HEK293 (cell line): ENCODE results near the gene HLA-DRB1.

Experiments
- CTCF ChIA-PET: fragments of 350-600 bp; formaldehyde crosslinking; extraction: SDS; loops from one replicate; lab custom pipeline; 2021; ENCODE audit warnings: antibody characterized with exemption; lab: Yijun Ruan, JAX
- POLR2A ChIA-PET: fragments of 300-600 bp; formaldehyde crosslinking; extraction: SDS; loops from one replicate; lab custom pipeline; 2020; ENCODE audit warnings: antibody characterized with exemption, inconsistent platforms; lab: Yijun Ruan, JAX
- H3K27ac ChIP-seq: fragments of 200-500 bp; sonication (Bioruptor generic); 2 replicates; pipeline ENCODE4 v1.5.1; 2014; ENCODE audit warnings: low read depth, low read length, control low read depth, inconsistent platforms; ENCODE audit errors: extremely low read depth
- H3K36me3 ChIP-seq, 2 experiments: fragments of 200-500 bp in 1 of 2; sonication (Bioruptor generic) in 1 of 2; 1 replicate in 1 of 2; 2 replicates in 1 of 2; pipeline ENCODE4 v1.5.1; 2014 to 2017; ENCODE audit warnings: inconsistent platforms in 2 of 2, low read length in 2 of 2; ENCODE audit not compliant: control insufficient read depth in 2 of 2, insufficient read depth in 1 of 2
- H3K4me1 ChIP-seq: fragments of 200-500 bp; sonication (Bioruptor generic); 2 replicates; pipeline ENCODE4 v1.5.1; 2014; ENCODE audit warnings: mild to moderate bottlenecking, low read length, inconsistent platforms; ENCODE audit not compliant: control insufficient read depth, insufficient read depth
- H3K4me3 ChIP-seq: 2 replicates; pipeline ENCODE4 v1.5.1; 2011; ENCODE audit warnings: low read depth, mild to moderate bottlenecking, control low read depth, low read length, moderate library complexity
- H3K9me3 ChIP-seq: fragments of 200-500 bp; sonication (Bioruptor generic); 2 replicates; pipeline ENCODE4 v1.5.1; 2014; ENCODE audit warnings: low read depth, low read length, inconsistent platforms; ENCODE audit not compliant: control insufficient read depth, insufficient read depth
- CTCF ChIP-seq: fragments of 450-650 bp; formaldehyde crosslinking; IDR thresholded peaks from 2 replicates; pipeline ENCODE4 v1.5.1; 2016; ENCODE audit warnings: missing biosample characterization, missing genetic modification characterization
- FEZF1 ChIP-seq: fragments of 450-650 bp; formaldehyde crosslinking; IDR thresholded peaks from 2 replicates; pipeline ENCODE4 v1.5.1; 2016; ENCODE audit warnings: missing biosample characterization, missing genetic modification characterization
- HOXD13 ChIP-seq: sonication (generic); formaldehyde crosslinking; IDR thresholded peaks from 2 replicates; pipeline ENCODE4 v1.8.0; 2022; ENCODE audit warnings: missing genetic modification reagents, borderline replicate concordance
- KLF7 ChIP-seq: fragments of 450-650 bp; formaldehyde crosslinking; IDR thresholded peaks from 2 replicates; pipeline ENCODE4 v1.5.1; 2016; ENCODE audit warnings: missing biosample characterization, missing genetic modification characterization, borderline replicate concordance
- RBAK ChIP-seq: fragments of 450-650 bp; formaldehyde crosslinking; IDR thresholded peaks from 2 replicates; pipeline ENCODE4 v1.5.1; 2016; ENCODE audit warnings: missing biosample characterization, missing genetic modification characterization
- SCRT2 ChIP-seq: fragments of 450-650 bp; formaldehyde crosslinking; IDR thresholded peaks from 2 replicates; pipeline ENCODE4 v1.5.1; 2016; ENCODE audit warnings: missing biosample characterization, missing genetic modification characterization
- ZFP41 ChIP-seq: fragments of 450-650 bp; formaldehyde crosslinking; IDR thresholded peaks from 2 replicates; pipeline ENCODE4 v1.5.1; 2016; ENCODE audit warnings: missing biosample characterization, missing genetic modification characterization, borderline replicate concordance
- ZNF157 ChIP-seq: fragments of 450-650 bp; formaldehyde crosslinking; IDR thresholded peaks from 2 replicates; pipeline ENCODE4 v1.5.1; 2016; ENCODE audit warnings: missing biosample characterization, missing genetic modification characterization
- ZNF169 ChIP-seq: fragments of 450-650 bp; formaldehyde crosslinking; IDR thresholded peaks from 2 replicates; pipeline ENCODE4 v1.5.1; 2016; ENCODE audit warnings: missing biosample characterization, missing genetic modification characterization
- ZNF239 ChIP-seq: fragments of 450-650 bp; formaldehyde crosslinking; IDR thresholded peaks from 2 replicates; pipeline ENCODE4 v1.5.1; 2016; ENCODE audit warnings: missing biosample characterization, missing genetic modification characterization
- ZNF416 ChIP-seq: fragments of 450-650 bp; formaldehyde crosslinking; IDR thresholded peaks from 2 replicates; pipeline ENCODE4 v1.5.1; 2016; ENCODE audit warnings: missing biosample characterization, missing genetic modification characterization
- ZNF555 ChIP-seq: fragments of 450-650 bp; formaldehyde crosslinking; conservative IDR thresholded peaks from 2 replicates; pipeline ENCODE4 v1.5.1; 2017; ENCODE audit warnings: missing biosample characterization, mild to moderate bottlenecking, missing genetic modification characterization, inconsistent platforms
- ZNF585B ChIP-seq: fragments of 450-650 bp; formaldehyde crosslinking; IDR thresholded peaks from 2 replicates; pipeline ENCODE4 v1.5.1; 2016; ENCODE audit warnings: missing biosample characterization, missing genetic modification characterization
- ZNF623 ChIP-seq: fragments of 450-650 bp; formaldehyde crosslinking; IDR thresholded peaks from 2 replicates; pipeline ENCODE4 v1.5.1; 2016; ENCODE audit warnings: missing biosample characterization, missing genetic modification characterization
- ZNF654 ChIP-seq: fragments of 450-650 bp; formaldehyde crosslinking; IDR thresholded peaks from 2 replicates; pipeline ENCODE4 v1.5.1; 2016; ENCODE audit warnings: low read depth, missing biosample characterization, missing genetic modification characterization
- ZNF670 ChIP-seq: fragments of 450-650 bp; formaldehyde crosslinking; IDR thresholded peaks from 2 replicates; pipeline ENCODE4 v1.5.1; 2016; ENCODE audit warnings: missing biosample characterization, missing genetic modification characterization, low read depth
- ZNF707 ChIP-seq: fragments of 450-650 bp; formaldehyde crosslinking; IDR thresholded peaks from 2 replicates; pipeline ENCODE4 v1.5.1; 2016; ENCODE audit warnings: missing biosample characterization, missing genetic modification characterization
- TF ChIP-seq, protein P1 (sequence below): fragments of 450-650 bp; formaldehyde crosslinking; IDR thresholded peaks from 2 replicates; pipeline ENCODE4 v1.5.1; 2016; ENCODE audit warnings: missing biosample characterization, missing genetic modification characterization
- TF ChIP-seq, protein P2 (sequence below): fragments of 450-650 bp; formaldehyde crosslinking; IDR thresholded peaks from 2 replicates; pipeline ENCODE4 v1.5.1; 2016; ENCODE audit warnings: missing biosample characterization, missing genetic modification characterization, low read depth

The HLA-DRB1 gene

DNA sequence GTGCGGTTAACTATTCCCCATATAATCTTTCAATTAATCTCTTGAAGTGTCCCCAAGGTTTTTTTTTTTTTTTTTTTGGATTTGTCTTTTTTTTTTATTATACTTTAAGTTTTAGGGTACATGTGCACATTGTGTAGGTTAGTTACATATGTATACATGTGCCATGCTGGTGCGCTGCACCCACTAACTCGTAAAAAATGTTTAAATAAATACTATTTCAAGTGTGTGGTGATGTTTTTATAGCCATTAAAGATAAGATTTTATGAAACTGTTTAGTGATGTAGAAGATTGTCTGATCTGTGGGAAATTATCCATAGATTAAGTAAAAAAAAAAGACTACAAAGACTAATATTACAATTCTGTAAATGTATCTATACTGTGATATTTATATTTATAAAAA is 34.9 kb upstream of the HLA-DRB1 start (continued):
- TF ChIP-seq, protein P1, sequence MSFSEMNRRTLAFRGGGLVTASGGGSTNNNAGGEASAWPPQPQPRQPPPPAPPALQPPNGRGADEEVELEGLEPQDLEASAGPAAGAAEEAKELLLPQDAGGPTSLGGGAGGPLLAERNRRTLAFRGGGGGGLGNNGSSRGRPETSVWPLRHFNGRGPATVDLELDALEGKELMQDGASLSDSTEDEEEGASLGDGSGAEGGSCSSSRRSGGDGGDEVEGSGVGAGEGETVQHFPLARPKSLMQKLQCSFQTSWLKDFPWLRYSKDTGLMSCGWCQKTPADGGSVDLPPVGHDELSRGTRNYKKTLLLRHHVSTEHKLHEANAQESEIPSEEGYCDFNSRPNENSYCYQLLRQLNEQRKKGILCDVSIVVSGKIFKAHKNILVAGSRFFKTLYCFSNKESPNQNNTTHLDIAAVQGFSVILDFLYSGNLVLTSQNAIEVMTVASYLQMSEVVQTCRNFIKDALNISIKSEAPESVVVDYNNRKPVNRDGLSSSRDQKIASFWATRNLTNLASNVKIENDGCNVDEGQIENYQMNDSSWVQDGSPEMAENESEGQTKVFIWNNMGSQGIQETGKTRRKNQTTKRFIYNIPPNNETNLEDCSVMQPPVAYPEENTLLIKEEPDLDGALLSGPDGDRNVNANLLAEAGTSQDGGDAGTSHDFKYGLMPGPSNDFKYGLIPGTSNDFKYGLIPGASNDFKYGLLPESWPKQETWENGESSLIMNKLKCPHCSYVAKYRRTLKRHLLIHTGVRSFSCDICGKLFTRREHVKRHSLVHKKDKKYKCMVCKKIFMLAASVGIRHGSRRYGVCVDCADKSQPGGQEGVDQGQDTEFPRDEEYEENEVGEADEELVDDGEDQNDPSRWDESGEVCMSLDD, result no peak
- no peak for TF ChIP-seq KLF7 (tag by site-specific recombination)
- TF ChIP-seq SCRT2 (tag by site-specific recombination), result no peak
- no peak for TF ChIP-seq ZNF707 (tag by site-specific recombination)
- TF ChIP-seq, protein P2, sequence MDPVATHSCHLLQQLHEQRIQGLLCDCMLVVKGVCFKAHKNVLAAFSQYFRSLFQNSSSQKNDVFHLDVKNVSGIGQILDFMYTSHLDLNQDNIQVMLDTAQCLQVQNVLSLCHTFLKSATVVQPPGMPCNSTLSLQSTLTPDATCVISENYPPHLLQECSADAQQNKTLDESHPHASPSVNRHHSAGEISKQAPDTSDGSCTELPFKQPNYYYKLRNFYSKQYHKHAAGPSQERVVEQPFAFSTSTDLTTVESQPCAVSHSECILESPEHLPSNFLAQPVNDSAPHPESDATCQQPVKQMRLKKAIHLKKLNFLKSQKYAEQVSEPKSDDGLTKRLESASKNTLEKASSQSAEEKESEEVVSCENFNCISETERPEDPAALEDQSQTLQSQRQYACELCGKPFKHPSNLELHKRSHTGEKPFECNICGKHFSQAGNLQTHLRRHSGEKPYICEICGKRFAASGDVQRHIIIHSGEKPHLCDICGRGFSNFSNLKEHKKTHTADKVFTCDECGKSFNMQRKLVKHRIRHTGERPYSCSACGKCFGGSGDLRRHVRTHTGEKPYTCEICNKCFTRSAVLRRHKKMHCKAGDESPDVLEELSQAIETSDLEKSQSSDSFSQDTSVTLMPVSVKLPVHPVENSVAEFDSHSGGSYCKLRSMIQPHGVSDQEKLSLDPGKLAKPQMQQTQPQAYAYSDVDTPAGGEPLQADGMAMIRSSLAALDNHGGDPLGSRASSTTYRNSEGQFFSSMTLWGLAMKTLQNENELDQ (tag by site-specific recombination), result no peak
- TF ChIP-seq HOXD13, result no peak
- TF ChIP-seq ZNF157 (tag by site-specific recombination), result no peak
- no peak for TF ChIP-seq ZFP41
- TF ChIP-seq CTCF, result no peak
- no peak for TF ChIP-seq ZNF169 (tag by site-specific recombination)
- TF ChIP-seq FEZF1 (tag by site-specific recombination), result peak; percentile 86
- no peak for TF ChIP-seq ZNF670 (tag by site-specific recombination)

DNA sequence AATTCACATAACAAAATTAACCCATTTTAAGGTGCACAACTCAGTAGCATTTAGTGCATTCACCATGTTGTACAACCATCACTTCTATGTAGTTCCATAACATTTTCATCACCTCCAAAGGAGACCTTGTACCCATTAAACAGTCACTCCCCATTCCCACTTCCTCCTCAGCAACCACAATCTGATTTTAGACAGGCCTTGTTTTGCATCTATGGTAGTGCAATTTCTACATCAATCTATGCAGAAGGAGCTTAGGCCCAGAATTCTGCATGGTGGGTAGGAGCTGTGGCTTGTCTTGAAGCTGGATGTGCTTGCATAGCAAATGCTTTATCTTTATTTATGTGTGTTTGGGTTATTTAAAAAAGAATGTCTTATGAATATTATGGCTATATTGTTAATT is 34.0 kb upstream of the HLA-DRB1 start:
- no peak overlapping the region for H3K4me3 ChIP-seq
- ChIA-PET POLR2A (no interaction called here), CTCF (interaction anchor here (0.6 to 4.5 kb wide), 17 partner anchors 9 to 387 kb away, joined by 3 to 101 read pairs (median 5); partner anchors contain the start of gene HLA-DQA1)
- TF ChIP-seq ZNF623 (tag by site-specific recombination), result no peak
- no peak for TF ChIP-seq ZNF416 (tag by site-specific recombination)
- no peak for TF ChIP-seq ZNF654 (tag by site-specific recombination)
- no peak for TF ChIP-seq ZNF239 (tag by site-specific recombination)
- no peak for TF ChIP-seq RBAK (tag by site-specific recombination)
- no peak for TF ChIP-seq ZNF555
- TF ChIP-seq ZNF585B (tag by site-specific recombination), result no peak
- H3K9me3 ChIP-seq, result no peaks in the 10 kb centered on the region
- no peaks in the 10 kb centered on the region for H3K36me3 ChIP-seq
- H3K27ac ChIP-seq, result no peak overlapping the region
- peaks cover 18% of the 10 kb centered on the region for H3K4me1 ChIP-seq
